NCI-H345 (cell line): ENCODE results near the gene DUOX2.
"Not testable (repeated sequence)": the region's sequence is repeated elsewhere in the genome, so short reads cannot be mapped to it uniquely, and the experiment has no call there.

Experiments used
- DNase-seq: peaks from one replicate; lab custom pipeline; 2025; lab: John Stamatoyannopoulos, UW

DUOX2 gene

GRCh38 chr15:45100884-45101625, 12.9 kb downstream of the DUOX2 start:
- DNase-seq = no peak

GRCh38 chr15:45099549-45100165, 14.3 kb downstream of the DUOX2 start:
- no peak for DNase-seq

- no peak for DNase-seq
Observed at GRCh38 chr15:45097466-45097865, 16.5 kb downstream of the DUOX2 start.

GRCh38 chr15:45095661-45096060, 18.3 kb downstream of the DUOX2 start:
- no peak for DNase-seq

GRCh38 chr15:45094358-45094730, 19.6 kb downstream of the DUOX2 start:
- no peak for DNase-seq

- DNase-seq = no peak
Observed at GRCh38 chr15:45093622-45094357, 20.2 kb downstream of the DUOX2 start.

GRCh38 chr15:45093013-45093412, 21.0 kb downstream of the DUOX2 start:
- DNase-seq = no peak

- no peak for DNase-seq
Observed at GRCh38 chr15:45091576-45091975, 22.4 kb downstream of the DUOX2 start.

- no peak for DNase-seq
Observed at GRCh38 chr15:45091161-45091560, 22.8 kb downstream of the DUOX2 start.

GRCh38 chr15:45089712-45090373, 24.1 kb downstream of the DUOX2 start:
- DNase-seq = no peak

GRCh38 chr15:45088801-45089711, 24.9 kb downstream of the DUOX2 start:
- DNase-seq = no peak

GRCh38 chr15:45087513-45087912, 26.5 kb downstream of the DUOX2 start:
- no peak for DNase-seq

GRCh38 chr15:45084163-45084562, 29.8 kb downstream of the DUOX2 start:
- no peak for DNase-seq

- no peak for DNase-seq
Observed at GRCh38 chr15:45083223-45083622, 30.7 kb downstream of the DUOX2 start.

- not testable (repeated sequence) for DNase-seq
Observed at GRCh38 chr15:45082412-45082811, 31.6 kb downstream of the DUOX2 start.

GRCh38 chr15:45080593-45080992, 33.4 kb downstream of the DUOX2 start:
- DNase-seq = not testable (repeated sequence)

- not testable (repeated sequence) for DNase-seq
Observed at GRCh38 chr15:45079628-45080246, 34.2 kb downstream of the DUOX2 start.

- DNase-seq = not testable (repeated sequence)
Observed at GRCh38 chr15:45079201-45079600, 34.8 kb downstream of the DUOX2 start.

GRCh38 chr15:45077391-45077790, 36.6 kb downstream of the DUOX2 start:
- DNase-seq = not testable (repeated sequence)

- not testable (repeated sequence) for DNase-seq
Observed at GRCh38 chr15:45075440-45076320, 38.3 kb downstream of the DUOX2 start.
